Spleen (tissue), 7 donors: ENCODE measurements around the gene PDGFD.

Source experiments
- CTCF ChIP-seq, 11 experiments: fragments of 200-600 bp in 7 of 11; fragments of 450-650 bp in 4 of 11; sonication (generic) in 4 of 11; IDR thresholded peaks in 8 of 11; conservative IDR thresholded peaks in 3 of 11; 1 replicate in 7 of 11; 2 replicates in 4 of 11; pipeline versions ENCODE4 v1.4.0 to v1.8.0; 2016 to 2021; ENCODE audit warnings: antibody characterized with exemption in 11 of 11, inconsistent platforms in 4 of 11, mild to moderate bottlenecking in 1 of 11
- POLR2A ChIP-seq, 3 donors: fragments of 450-650 bp; IDR thresholded peaks; one replicate each; pipeline ENCODE4 v1.5.1; 2017; ENCODE audit warnings: antibody characterized with exemption in 3 of 3, mild to moderate bottlenecking in 1 of 3
- POLR2AphosphoS5 ChIP-seq, 3 donors: sonication (generic); formaldehyde crosslinking; IDR thresholded peaks; one replicate each; pipeline ENCODE4 v1.5.1; 2017; ENCODE audit warnings: antibody characterized with exemption in 3 of 3
- donor health status: DM: no; HTN: no; CAD: no; lungs with moderate emphysema.
- donor health status: DM: no; HTN: no; CAD: no.
- donor health status: DM: no; HTN: no; CAD: no.

GRCh38 chr11:104061853-104062521 is 102.0 kb downstream of the PDGFD start:
- TF ChIP-seq CTCF (IDR thresholded peaks at IDR 0.05 in 8 of 11, conservative IDR thresholded peaks at IDR 0.05 in 3 of 11) (no peak), POLR2AphosphoS5 (IDR thresholded peaks at IDR 0.05) (no peak), POLR2A (IDR thresholded peaks at IDR 0.05) (no peak)
